Fibroblast of peridontal ligament (primary cell): ENCODE measurements around the gene IFITM1.

Source experiments
- DNase-seq: peaks from one replicate; pipeline ENCODE4 v3.0.0-alpha.2; 2010; ENCODE audit errors: extremely low read depth

The IFITM1 gene

GRCh38 chr11:293852-294661 lies 19.8 kb upstream of the IFITM1 start:
- DNase-seq: no peak

GRCh38 chr11:294780-295179 lies 19.1 kb upstream of the IFITM1 start:
- DNase-seq: no peak

- no peak for DNase-seq
These were observed 18.3 kb upstream of the IFITM1 start for GRCh38 chr11:295351-296170.

- DNase-seq: no peak
These were observed 17.4 kb upstream of the IFITM1 start for GRCh38 chr11:296171-297050.

GRCh38 chr11:297051-297585 lies 16.7 kb upstream of the IFITM1 start:
- DNase-seq: no peak

- DNase-seq: peak; percentile 60
These were observed 16.0 kb upstream of the IFITM1 start for GRCh38 chr11:297586-298405.

GRCh38 chr11:298406-299065 lies 15.3 kb upstream of the IFITM1 start:
- DNase-seq: no peak

- DNase-seq: no peak
These were observed 14.6 kb upstream of the IFITM1 start, which contains the start of gene IFITM5 for GRCh38 chr11:299081-299891. IFITM5 (minus strand) TSS chr11:299526; CDS start chr11:299490, 36 bp downstream.

- no peak for DNase-seq
These were observed 13.7 kb upstream of the IFITM1 start for GRCh38 chr11:299951-300735.

- no peak for DNase-seq
These were observed 10.5 kb upstream of the IFITM1 start for GRCh38 chr11:303363-303762.

GRCh38 chr11:304061-304506 lies 9.8 kb upstream of the IFITM1 start:
- DNase-seq: no peak

GRCh38 chr11:304915-305843 lies 8.7 kb upstream of the IFITM1 start:
- DNase-seq: peak; percentile 88

GRCh38 chr11:305844-306211 lies 8.0 kb upstream of the IFITM1 start:
- DNase-seq: no peak

- DNase-seq: no peak
These were observed 7.0 kb upstream of the IFITM1 start for GRCh38 chr11:306645-307371.

- peak; percentile 87 for DNase-seq
These were observed 5.8 kb upstream of the IFITM1 start, which contains the start of gene IFITM2 for GRCh38 chr11:307766-308708. IFITM2 (plus strand) TSS chr11:307816; CDS start chr11:308193, 377 bp downstream.
